Breast epithelium (tissue), 3 donors: ENCODE measurements around the gene THSD4.

ENCODE experiments used
- POLR2A ChIP-seq: fragments of 450-650 bp; IDR thresholded peaks from one replicate; pipeline ENCODE4 v1.6.1; 2016; ENCODE audit warnings: antibody characterized with exemption, mild to moderate bottlenecking, moderate library complexity
- POLR2AphosphoS5 ChIP-seq, 3 donors: sonication (generic); formaldehyde crosslinking; IDR thresholded peaks; one replicate each; pipeline ENCODE4 v1.6.1; 2017; ENCODE audit warnings: antibody characterized with exemption in 3 of 3
- TF ChIP-seq, protein P1 (sequence below), 3 donors: fragments of 450-650 bp; IDR thresholded peaks; one replicate each; pipeline ENCODE4 v1.5.1; 2016 to 2017; ENCODE audit warnings: antibody characterized with exemption in 3 of 3, mild to moderate bottlenecking in 3 of 3, moderate library complexity in 3 of 3

DNA sequence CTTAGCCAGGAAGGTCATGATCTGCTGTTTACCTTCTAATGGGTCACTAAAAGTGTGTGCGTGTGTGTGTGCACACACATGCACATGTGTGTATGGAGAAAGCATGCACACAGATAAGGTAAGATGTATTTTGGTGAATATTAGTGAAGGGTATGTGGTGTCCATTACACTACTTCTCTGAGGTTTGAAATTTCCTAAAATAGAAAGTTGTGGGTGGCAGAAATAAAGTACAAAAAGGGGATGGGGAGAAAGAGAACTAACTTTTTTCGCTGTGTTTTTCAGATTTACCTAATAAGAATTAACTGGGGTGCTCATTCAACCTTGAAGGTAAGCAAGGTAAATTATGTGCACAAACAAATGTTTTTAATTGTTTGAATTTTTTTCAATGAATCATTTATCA, 670.7 kb downstream of the THSD4 start:
- TF ChIP-seq POLR2A (no peak), POLR2AphosphoS5 (IDR thresholded peaks at IDR 0.05) (no peak)
- TF ChIP-seq, protein P1, sequence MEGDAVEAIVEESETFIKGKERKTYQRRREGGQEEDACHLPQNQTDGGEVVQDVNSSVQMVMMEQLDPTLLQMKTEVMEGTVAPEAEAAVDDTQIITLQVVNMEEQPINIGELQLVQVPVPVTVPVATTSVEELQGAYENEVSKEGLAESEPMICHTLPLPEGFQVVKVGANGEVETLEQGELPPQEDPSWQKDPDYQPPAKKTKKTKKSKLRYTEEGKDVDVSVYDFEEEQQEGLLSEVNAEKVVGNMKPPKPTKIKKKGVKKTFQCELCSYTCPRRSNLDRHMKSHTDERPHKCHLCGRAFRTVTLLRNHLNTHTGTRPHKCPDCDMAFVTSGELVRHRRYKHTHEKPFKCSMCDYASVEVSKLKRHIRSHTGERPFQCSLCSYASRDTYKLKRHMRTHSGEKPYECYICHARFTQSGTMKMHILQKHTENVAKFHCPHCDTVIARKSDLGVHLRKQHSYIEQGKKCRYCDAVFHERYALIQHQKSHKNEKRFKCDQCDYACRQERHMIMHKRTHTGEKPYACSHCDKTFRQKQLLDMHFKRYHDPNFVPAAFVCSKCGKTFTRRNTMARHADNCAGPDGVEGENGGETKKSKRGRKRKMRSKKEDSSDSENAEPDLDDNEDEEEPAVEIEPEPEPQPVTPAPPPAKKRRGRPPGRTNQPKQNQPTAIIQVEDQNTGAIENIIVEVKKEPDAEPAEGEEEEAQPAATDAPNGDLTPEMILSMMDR (IDR thresholded peaks at IDR 0.05): no peak
